ENCODE measurements around the gene TESK1.

GRCh38 chr9:35656348-35656747 is 51.3 kb downstream of the TESK1 start:
- TF ChIP-seq POLR2A (IDR thresholded peaks at IDR 0.05; ENCODE audit: low read length) = no peak
- TF ChIP-seq GATA1 (IDR thresholded peaks at IDR 0.05; ENCODE audit: low read depth, low read length) = no peak
